Measurements from ENCODE around the gene GABRB2.

- no peak for TF ChIP-seq CTCF (IDR thresholded peaks at IDR 0.05; ENCODE audit: insufficient read depth, low read depth, low read length)
- TF ChIP-seq EZH2 (IDR thresholded peaks at IDR 0.05; ENCODE audit: insufficient read depth, low read length): no peak
Measured at GRCh38 chr5:161432798-161433197, 113.7 kb downstream of the GABRB2 start.

Measured in astrocyte (in vitro differentiated cells and primary cell).